Immature natural killer cell (primary cell): ENCODE data around the gene PTPRT. TPM values are rescaled to one million over a fixed set of nuclear protein-coding genes. Genes with fewer than 3 reads are reported as not detected.

Experiments
- DNase-seq, 3 donors: peaks; one replicate each; pipeline ENCODE4 v3.0.0; 2022; ENCODE audit warnings: mixed read lengths in 1 of 3
- H3K27ac Mint-ChIP-seq, 6 donors: one replicate each; pipeline ENCODE4 v1.8.0; 2020; ENCODE audit warnings: mixed read lengths in 6 of 6, mild to moderate bottlenecking in 5 of 6, inconsistent platforms in 4 of 6, moderate library complexity in 3 of 6
- H3K27me3 Mint-ChIP-seq, 3 donors: one replicate each; pipeline ENCODE4 v1.8.0; 2020 to 2021; ENCODE audit warnings: low read depth in 3 of 3, mild to moderate bottlenecking in 3 of 3, mixed read lengths in 3 of 3, moderate library complexity in 3 of 3, inconsistent platforms in 1 of 3
- H3K36me3 Mint-ChIP-seq, 3 donors: one replicate each; pipeline ENCODE4 v1.8.0; 2020; ENCODE audit warnings: mixed read lengths in 3 of 3, inconsistent platforms in 2 of 3, mild to moderate bottlenecking in 2 of 3
- H3K4me1 Mint-ChIP-seq, 2 donors: one replicate each; pipeline ENCODE4 v1.8.0; 2020; ENCODE audit warnings: inconsistent platforms in 2 of 2, mild to moderate bottlenecking in 2 of 2, mixed read lengths in 2 of 2, moderate library complexity in 1 of 2
- H3K4me3 Mint-ChIP-seq, 5 donors: one replicate each; pipeline ENCODE4 v1.8.0; 2020; ENCODE audit warnings: mild to moderate bottlenecking in 5 of 5, mixed read lengths in 5 of 5, inconsistent platforms in 3 of 5, moderate library complexity in 3 of 5
- H3K9me3 Mint-ChIP-seq, 6 donors: one replicate each; pipeline ENCODE4 v1.8.0; 2020; ENCODE audit warnings: mild to moderate bottlenecking in 6 of 6, mixed read lengths in 6 of 6, inconsistent platforms in 4 of 6, moderate library complexity in 3 of 6
- polyA plus RNA-seq, 3 donors: library from polyadenylated mRNA; unstranded; fragments of 300-500 nt; fragmentation: Illumina TruSeq; gene quantifications; one replicate each; pipeline ENCODE4 v1.2.3, GENCODE V29; 2021

PTPRT gene
- polyA plus RNA-seq, 3 donors from 2014 or later, result not detected

GRCh38 chr20:42985628-42986027 lies 204.1 kb downstream of the PTPRT start:
- peaks cover 0 to 4% (median 2%) of the 10 kb centered on the region in 3 donors for H3K27me3 Mint-ChIP-seq
- no peak overlapping the region for H3K27ac Mint-ChIP-seq

GRCh38 chr20:42982218-42982617 lies 207.5 kb downstream of the PTPRT start:
- no peaks in the 10 kb centered on the region for H3K4me1 Mint-ChIP-seq
- DNase-seq, result no peak
- no peak overlapping the region for H3K27ac Mint-ChIP-seq
- peaks cover 2 to 4% (median 2%) of the 10 kb centered on the region in 3 donors for H3K27me3 Mint-ChIP-seq
- H3K36me3 Mint-ChIP-seq, result no peaks in the 10 kb centered on the region
- H3K9me3 Mint-ChIP-seq, result peaks cover 0 to 8% (median 0%) of the 10 kb centered on the region in 6 donors
- H3K4me3 Mint-ChIP-seq, result no peak overlapping the region

More at GRCh38 chr20:42985628-42986027, 204.1 kb downstream of the PTPRT start:
- Mint-ChIP-seq H3K9me3 (peaks cover 0 to 5% (median 0%) of the 10 kb centered on the region in 6 donors), H3K4me1 (no peaks in the 10 kb centered on the region), H3K36me3 (no peaks in the 10 kb centered on the region), H3K4me3 (no peak overlapping the region)
- no peak for DNase-seq

- no peak for DNase-seq
- no peaks in the 10 kb centered on the region for H3K4me1 Mint-ChIP-seq
- no peak overlapping the region for H3K27ac Mint-ChIP-seq
- peaks cover 2 to 4% (median 2%) of the 10 kb centered on the region in 3 donors for H3K27me3 Mint-ChIP-seq
- H3K9me3 Mint-ChIP-seq, result peaks cover 0 to 8% (median 0%) of the 10 kb centered on the region in 6 donors
- H3K4me3 Mint-ChIP-seq, result no peak overlapping the region
- H3K36me3 Mint-ChIP-seq, result no peaks in the 10 kb centered on the region
Measured at GRCh38 chr20:42981253-42981652, 208.5 kb downstream of the PTPRT start.

- H3K9me3 Mint-ChIP-seq, result peaks cover 0 to 8% (median 0%) of the 10 kb centered on the region in 6 donors
Measured at GRCh38 chr20:42979720-42980119, 210.0 kb downstream of the PTPRT start.

DNA sequence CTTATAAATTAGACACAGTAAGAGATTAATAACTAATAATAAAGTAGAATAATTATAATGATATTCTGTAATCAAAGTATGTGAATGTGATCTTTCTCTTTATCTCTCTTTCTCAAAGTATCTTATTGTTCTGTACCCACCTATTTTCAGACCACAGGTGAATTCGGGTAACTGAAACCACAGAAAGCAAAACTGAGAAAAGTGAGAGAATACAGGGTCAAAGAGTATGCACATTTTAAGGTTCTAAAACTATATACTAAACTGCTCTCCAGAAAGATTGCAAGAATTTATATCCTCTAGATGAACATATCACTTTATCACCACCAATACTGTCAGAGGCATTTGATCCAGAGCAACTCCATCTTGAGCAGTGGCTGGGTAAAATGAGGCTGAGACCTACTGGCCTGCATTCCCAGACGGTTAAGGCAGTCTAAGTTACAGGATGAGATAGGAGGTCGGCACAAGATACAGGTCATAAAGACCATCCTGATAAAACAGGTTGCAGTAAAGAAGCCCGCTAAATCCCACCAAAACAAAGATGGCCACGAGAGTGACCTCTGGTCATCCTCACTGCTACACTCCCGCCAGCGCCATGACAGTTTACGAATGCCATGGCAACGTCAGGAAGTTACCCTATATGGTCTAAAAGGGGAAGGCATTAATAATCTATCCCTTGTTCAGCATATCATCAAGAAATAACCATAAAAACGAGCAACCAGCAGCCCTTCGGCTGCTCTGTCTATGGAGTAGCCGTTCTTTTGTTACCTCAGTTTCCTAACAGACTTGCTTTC lies 211.3 kb downstream of the PTPRT start:
- no peak overlapping the region for H3K4me3 Mint-ChIP-seq
- no peaks in the 10 kb centered on the region for H3K4me1 Mint-ChIP-seq
- peaks cover 1 to 4% (median 2%) of the 10 kb centered on the region in 3 donors for H3K27me3 Mint-ChIP-seq
- peaks cover 0 to 5% (median 0%) of the 10 kb centered on the region in 6 donors for H3K9me3 Mint-ChIP-seq
- H3K36me3 Mint-ChIP-seq, result no peaks in the 10 kb centered on the region
- no peak for DNase-seq
- H3K27ac Mint-ChIP-seq, result no peak overlapping the region

More at GRCh38 chr20:42979720-42980119, 210.0 kb downstream of the PTPRT start:
- Mint-ChIP-seq H3K27ac (no peak overlapping the region), H3K27me3 (peaks cover under 1 to 4% (median 4%) of the 10 kb centered on the region in 3 donors), H3K4me1 (no peaks in the 10 kb centered on the region), H3K36me3 (no peaks in the 10 kb centered on the region), H3K4me3 (no peak overlapping the region)
- no peak for DNase-seq

DNA sequence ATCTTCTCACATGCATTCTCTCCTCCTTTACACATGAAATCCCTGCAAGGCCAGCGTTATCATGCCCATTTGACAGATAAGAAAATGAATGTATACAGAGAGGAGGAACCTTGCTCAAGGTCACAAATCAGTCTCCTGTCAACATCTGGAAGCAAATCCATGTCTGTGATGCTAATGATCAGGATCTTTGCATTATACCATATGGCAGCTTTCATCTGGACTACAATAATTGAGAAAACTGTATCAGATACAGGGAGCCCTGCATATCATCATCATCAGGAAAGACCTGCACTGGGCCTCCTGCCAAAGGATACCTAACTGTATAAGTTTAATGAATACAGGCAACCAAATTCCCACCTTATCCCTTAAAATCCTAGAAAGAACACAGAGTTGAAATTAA lies 213.7 kb downstream of the PTPRT start:
- peaks cover 0 to 6% (median 2%) of the 10 kb centered on the region in 6 donors for H3K9me3 Mint-ChIP-seq
- no peak for DNase-seq
- no peak overlapping the region for H3K4me3 Mint-ChIP-seq
- peaks cover 3 to 4% (median 4%) of the 10 kb centered on the region in 3 donors for H3K27me3 Mint-ChIP-seq
- no peak overlapping the region for H3K27ac Mint-ChIP-seq
- H3K36me3 Mint-ChIP-seq, result no peaks in the 10 kb centered on the region
- no peaks in the 10 kb centered on the region for H3K4me1 Mint-ChIP-seq

DNA sequence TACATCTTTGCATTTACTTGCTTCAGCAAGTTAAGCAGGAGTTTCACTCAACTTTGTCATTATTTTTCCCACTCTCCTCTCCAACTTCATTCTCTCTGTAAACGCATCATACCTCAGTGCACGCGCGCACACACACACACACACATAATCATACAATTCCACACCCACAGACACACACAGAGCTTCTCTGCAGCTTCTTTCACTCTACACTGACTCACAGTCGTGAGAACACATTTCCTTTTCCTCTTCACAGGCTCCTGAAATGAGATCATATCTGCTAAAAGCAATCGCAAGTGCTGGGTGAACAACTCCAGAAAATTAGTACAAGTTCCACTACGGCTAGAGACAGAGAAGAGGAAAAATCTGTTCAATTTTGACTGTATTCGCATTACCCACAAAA lies 215.4 kb downstream of the PTPRT start:
- Mint-ChIP-seq H3K4me3 (no peak overlapping the region), H3K27me3 (peaks cover 2 to 7% (median 3%) of the 10 kb centered on the region in 3 donors), H3K9me3 (peaks cover 0 to 5% (median 1%) of the 10 kb centered on the region in 6 donors), H3K36me3 (no peaks in the 10 kb centered on the region), H3K4me1 (no peaks in the 10 kb centered on the region), H3K27ac (no peak overlapping the region)
- DNase-seq, result no peak

- Mint-ChIP-seq H3K36me3 (no peaks in the 10 kb centered on the region), H3K27ac (no peak overlapping the region), H3K27me3 (peaks cover 2 to 7% (median 3%) of the 10 kb centered on the region in 3 donors), H3K4me1 (no peaks in the 10 kb centered on the region), H3K9me3 (peaks cover 0 to 5% (median 2%) of the 10 kb centered on the region in 6 donors), H3K4me3 (no peak overlapping the region)
- no peak for DNase-seq
Measured at GRCh38 chr20:42972591-42972990, 217.1 kb downstream of the PTPRT start.

DNA sequence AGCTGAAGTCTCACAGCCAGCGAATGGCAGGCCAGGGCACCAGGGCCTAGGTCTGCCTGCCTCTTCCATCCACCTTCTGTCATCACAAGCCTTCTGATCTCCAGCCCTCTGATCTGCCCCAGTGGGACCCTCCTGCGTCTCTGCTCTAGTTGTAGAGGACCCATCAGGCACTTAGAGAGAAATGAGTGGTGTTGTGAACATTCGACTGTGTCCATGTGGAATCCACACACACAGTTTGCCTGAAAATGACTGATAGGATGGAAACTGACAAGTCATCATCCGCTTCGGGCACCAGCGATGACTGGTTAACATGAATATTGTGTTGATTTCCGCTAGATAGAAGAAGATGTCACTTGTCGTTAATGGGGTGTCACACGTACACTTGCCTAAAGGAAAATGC lies 221.0 kb downstream of the PTPRT start:
- H3K27ac Mint-ChIP-seq, result no peak overlapping the region
- no peaks in the 10 kb centered on the region for H3K36me3 Mint-ChIP-seq
- peaks cover 1 to 7% (median 2%) of the 10 kb centered on the region in 3 donors for H3K27me3 Mint-ChIP-seq
- H3K4me1 Mint-ChIP-seq, result no peaks in the 10 kb centered on the region
- no peak overlapping the region for H3K4me3 Mint-ChIP-seq
- H3K9me3 Mint-ChIP-seq, result peaks cover 0 to 5% (median 0%) of the 10 kb centered on the region in 6 donors
- DNase-seq, result no peak

DNA sequence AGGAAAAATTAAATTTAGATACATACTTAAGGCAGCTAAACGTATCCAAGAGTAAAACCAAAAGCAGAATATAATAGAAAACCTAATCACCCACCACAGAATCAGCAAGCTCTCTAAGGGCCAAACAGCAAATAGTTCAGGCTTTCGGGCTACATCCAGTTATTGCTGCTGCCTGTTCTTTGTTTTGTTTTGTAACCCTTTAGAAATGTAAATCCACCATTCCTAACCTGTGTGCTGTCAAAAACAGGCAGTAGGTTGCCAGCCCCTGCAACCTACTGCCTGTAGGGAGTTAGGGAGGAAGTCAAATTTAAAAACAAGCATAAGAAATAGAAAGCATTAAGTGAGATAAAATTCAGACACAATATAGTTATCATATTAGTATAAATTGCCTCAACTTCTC lies 225.9 kb downstream of the PTPRT start:
- Mint-ChIP-seq H3K36me3 (no peaks in the 10 kb centered on the region), H3K27ac (no peak overlapping the region), H3K4me3 (no peak overlapping the region), H3K4me1 (no peaks in the 10 kb centered on the region), H3K9me3 (peaks cover 0 to 5% (median under 1%) of the 10 kb centered on the region in 6 donors), H3K27me3 (peaks cover 0 to 3% (median 0%) of the 10 kb centered on the region in 3 donors)
- DNase-seq, result no peak

GRCh38 chr20:42961771-42962170 lies 227.9 kb downstream of the PTPRT start:
- Mint-ChIP-seq H3K36me3 (no peaks in the 10 kb centered on the region), H3K27me3 (peaks cover 0 to 3% (median 0%) of the 10 kb centered on the region in 3 donors), H3K9me3 (peaks cover 0 to 5% (median 1%) of the 10 kb centered on the region in 6 donors), H3K4me3 (no peak overlapping the region), H3K4me1 (no peaks in the 10 kb centered on the region), H3K27ac (no peak overlapping the region)
- no peak for DNase-seq

DNA sequence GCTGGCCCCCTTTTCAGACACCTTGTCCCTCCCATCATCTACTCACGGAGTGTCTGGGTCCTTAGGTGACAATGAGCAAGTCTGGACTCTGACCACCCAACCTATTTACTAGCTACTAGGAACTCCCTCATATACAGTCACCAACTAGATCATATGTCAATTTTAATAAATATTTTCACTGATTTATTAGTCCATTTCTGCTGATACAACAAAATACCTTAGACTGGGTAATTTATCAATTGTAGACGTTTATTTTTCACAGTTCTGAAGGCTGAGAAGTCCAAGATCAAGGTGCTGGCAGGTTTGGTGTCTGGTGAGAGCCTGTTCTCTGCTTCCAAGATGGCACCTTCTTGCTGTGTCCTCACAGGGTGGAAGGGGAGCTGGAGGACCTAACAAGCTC lies 229.7 kb downstream of the PTPRT start:
- Mint-ChIP-seq H3K9me3 (peaks cover 0 to 5% (median 1%) of the 10 kb centered on the region in 6 donors), H3K4me1 (no peaks in the 10 kb centered on the region), H3K36me3 (no peaks in the 10 kb centered on the region), H3K27me3 (peaks cover 0 to 1% (median 0%) of the 10 kb centered on the region in 3 donors), H3K27ac (no peak overlapping the region), H3K4me3 (no peak overlapping the region)
- no peak for DNase-seq

DNA sequence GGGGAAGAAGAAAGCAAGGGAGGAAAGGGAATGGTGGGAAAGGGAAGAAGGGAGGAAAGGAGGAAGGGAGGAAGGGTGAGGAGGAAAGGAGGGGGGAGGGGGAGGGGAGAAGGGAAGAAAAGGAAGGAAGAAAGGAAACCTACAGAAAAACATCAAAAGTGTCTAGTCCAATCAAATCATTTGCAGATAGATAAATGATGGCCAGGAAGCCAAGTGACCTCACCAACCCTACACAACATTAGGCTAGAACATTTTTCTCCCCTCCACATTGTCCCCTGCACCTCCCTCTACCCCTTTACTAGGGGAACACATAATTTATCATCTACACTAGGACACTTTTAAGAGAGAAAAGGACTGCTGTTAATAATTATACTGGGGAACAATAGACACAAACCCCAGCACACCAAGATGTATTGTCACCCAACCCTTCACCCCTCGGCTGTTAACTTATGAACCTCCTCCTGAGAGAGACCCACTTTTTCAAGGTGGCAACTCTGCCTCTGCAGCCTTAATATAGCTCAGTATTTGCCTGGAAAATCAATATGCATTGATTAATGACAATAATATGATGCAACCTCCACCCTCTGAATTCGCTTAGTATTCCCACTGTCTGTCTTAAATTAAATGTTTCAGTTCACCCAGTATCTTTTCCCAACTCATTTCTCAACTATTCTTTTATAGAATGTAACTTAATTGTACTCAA lies 231.2 kb downstream of the PTPRT start:
- Mint-ChIP-seq H3K9me3 (peaks cover 0 to 5% (median 1%) of the 10 kb centered on the region in 6 donors), H3K4me3 (no peak overlapping the region), H3K27me3 (peaks cover 0 to 1% (median 0%) of the 10 kb centered on the region in 3 donors), H3K36me3 (no peaks in the 10 kb centered on the region), H3K27ac (no peak overlapping the region), H3K4me1 (no peaks in the 10 kb centered on the region)
- DNase-seq, result no peak

DNA sequence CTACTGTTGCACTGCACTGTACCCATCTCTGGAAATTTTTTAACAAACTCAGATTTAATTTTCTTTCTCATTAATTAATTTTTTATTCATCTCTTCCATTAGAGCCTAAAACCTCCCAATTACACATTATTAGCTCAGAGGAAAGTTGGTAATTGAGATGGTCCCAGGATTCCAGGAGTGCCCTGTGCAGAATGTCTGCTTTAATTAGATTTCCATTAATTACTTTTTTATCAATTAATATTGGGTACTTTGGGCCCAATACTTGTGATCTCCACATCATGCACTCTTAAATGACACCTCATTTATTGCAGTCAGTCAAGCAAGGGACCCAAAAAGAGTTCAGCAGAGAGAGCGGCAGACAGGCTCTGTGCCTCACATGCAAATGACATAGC lies 232.0 kb downstream of the PTPRT start:
- no peak overlapping the region for H3K27ac Mint-ChIP-seq
- no peak for DNase-seq
- H3K9me3 Mint-ChIP-seq, result peaks cover 0 to 5% (median 1%) of the 10 kb centered on the region in 6 donors
- no peaks in the 10 kb centered on the region for H3K36me3 Mint-ChIP-seq
- peaks cover 0 to 1% (median 0%) of the 10 kb centered on the region in 3 donors for H3K27me3 Mint-ChIP-seq
- no peak overlapping the region for H3K4me3 Mint-ChIP-seq
- H3K4me1 Mint-ChIP-seq, result no peaks in the 10 kb centered on the region
